ENCODE results near the gene MOSMO.
"Not testable (repeated sequence)": the region's sequence is repeated elsewhere in the genome, so short reads cannot be mapped to it uniquely, and the experiment has no call there.

The MOSMO gene

DNA sequence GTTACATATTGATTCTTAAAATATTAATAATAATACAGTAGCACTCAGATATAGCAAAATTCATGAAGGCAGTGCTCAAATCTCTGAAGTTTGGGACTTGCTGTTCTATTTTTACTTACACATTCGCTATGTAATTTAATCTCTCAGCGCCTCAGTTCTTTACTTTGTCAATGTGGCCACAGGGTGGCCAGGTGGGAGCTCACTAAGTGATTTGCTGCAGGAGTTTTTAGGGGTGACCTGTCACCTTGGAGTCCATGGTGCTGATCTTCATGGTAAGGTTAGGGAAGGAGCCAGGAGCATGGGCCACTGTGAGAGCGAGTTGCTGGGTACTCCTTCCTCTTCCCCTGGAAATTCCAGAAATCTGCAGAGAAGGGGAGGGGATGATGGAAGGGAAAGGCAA lies 112.5 kb downstream of the MOSMO start:
- no peaks in the 10 kb centered on the region for H3K9me3 Mint-ChIP-seq
- no peak overlapping the region for H3K4me3 Mint-ChIP-seq
- H3K36me3 Mint-ChIP-seq (ENCODE audit: low read depth) = no peaks in the 10 kb centered on the region
- no peaks in the 10 kb centered on the region for H3K27me3 Mint-ChIP-seq
- H3K4me1 Mint-ChIP-seq (ENCODE audit: low read depth) = no peaks in the 10 kb centered on the region
- H3K27ac Mint-ChIP-seq = no peak overlapping the region

DNA sequence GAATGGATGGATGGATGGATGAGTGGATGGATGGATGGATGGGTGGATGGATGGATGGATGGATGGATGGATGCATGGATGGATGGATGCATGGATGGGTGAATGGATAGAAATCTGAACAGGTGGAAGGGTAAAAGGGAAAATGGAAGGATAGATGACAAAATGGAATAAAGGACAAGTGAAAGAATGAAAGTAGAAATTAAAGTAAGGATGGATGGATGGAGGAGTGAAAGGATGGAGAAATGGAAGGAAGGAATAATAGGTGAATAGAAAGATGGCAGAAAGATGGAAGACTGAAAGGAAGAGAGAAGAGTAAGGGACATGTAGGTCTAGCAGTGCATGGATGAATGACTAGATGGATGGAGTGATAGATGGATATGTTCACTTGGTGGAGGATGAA lies 114.3 kb downstream of the MOSMO start:
- Mint-ChIP-seq H3K9me3 (no peaks in the 10 kb centered on the region), H3K36me3 (ENCODE audit: low read depth) (no peaks in the 10 kb centered on the region), H3K4me3 (no peak overlapping the region), H3K4me1 (ENCODE audit: low read depth) (no peaks in the 10 kb centered on the region), H3K27me3 (no peaks in the 10 kb centered on the region), H3K27ac (no peak overlapping the region)

DNA sequence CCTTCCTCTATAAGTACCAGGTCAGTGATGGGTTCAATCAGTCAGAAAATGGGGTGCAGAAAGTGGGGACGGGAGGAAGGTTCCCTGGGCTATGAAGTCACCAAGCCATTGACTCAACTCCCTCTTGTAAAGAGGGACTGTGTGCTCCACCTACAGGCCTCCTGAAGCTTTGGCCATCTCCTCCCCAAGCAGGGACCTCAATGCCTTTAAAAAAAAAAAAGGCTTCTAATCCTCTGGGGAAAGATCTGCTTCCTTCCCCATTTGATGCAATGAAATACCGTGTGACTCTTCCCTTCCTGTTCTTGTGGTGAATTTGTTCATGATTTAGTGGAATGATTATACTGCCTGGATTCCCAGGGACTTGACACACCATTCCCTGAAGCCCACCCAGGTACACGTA lies 115.2 kb downstream of the MOSMO start:
- H3K27ac Mint-ChIP-seq = no peak overlapping the region
- H3K4me3 Mint-ChIP-seq = no peak overlapping the region
- H3K9me3 Mint-ChIP-seq = no peaks in the 10 kb centered on the region
- no peaks in the 10 kb centered on the region for H3K4me1 Mint-ChIP-seq (ENCODE audit: low read depth)
- H3K36me3 Mint-ChIP-seq (ENCODE audit: low read depth) = no peaks in the 10 kb centered on the region
- H3K27me3 Mint-ChIP-seq = no peaks in the 10 kb centered on the region

DNA sequence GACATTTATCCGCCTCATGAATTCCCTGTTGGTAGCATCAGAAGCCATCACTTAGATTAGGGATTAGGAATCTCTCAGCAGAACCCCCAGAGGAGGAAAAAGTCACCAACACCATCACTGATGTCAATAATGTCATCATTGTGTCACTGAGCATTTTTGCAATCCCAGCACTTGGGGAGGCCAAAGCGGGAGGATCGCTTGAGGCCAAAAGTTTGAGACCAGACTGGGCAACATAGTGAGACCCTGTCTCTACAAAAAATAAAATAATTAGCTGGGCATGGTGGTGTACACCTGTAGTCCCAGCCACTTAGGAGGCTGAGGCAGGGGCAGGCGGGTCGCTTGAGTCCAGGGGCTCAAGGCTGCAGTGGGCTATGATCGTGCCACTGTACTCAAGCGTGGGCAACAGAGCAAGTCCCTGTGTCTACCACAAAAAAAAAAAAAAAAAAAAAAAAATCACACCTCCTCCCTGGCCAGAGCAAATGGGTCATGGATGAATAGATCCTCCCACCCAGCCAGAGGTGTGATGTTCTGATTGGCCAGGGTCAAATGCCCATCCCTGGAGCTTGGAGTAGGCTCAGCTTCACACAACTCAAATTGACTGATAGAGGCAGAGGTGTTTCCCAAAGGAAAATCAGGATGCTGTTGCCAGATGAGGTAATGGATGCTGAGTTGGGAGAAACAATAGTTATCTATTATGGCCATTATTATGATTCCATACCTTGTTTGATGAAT lies 116.0 kb downstream of the MOSMO start:
- Mint-ChIP-seq H3K4me1 (ENCODE audit: low read depth) (no peaks in the 10 kb centered on the region), H3K9me3 (peaks cover 6% of the 10 kb centered on the region), H3K27me3 (no peaks in the 10 kb centered on the region), H3K4me3 (no peak overlapping the region), H3K27ac (no peak overlapping the region), H3K36me3 (ENCODE audit: low read depth) (no peaks in the 10 kb centered on the region)

DNA sequence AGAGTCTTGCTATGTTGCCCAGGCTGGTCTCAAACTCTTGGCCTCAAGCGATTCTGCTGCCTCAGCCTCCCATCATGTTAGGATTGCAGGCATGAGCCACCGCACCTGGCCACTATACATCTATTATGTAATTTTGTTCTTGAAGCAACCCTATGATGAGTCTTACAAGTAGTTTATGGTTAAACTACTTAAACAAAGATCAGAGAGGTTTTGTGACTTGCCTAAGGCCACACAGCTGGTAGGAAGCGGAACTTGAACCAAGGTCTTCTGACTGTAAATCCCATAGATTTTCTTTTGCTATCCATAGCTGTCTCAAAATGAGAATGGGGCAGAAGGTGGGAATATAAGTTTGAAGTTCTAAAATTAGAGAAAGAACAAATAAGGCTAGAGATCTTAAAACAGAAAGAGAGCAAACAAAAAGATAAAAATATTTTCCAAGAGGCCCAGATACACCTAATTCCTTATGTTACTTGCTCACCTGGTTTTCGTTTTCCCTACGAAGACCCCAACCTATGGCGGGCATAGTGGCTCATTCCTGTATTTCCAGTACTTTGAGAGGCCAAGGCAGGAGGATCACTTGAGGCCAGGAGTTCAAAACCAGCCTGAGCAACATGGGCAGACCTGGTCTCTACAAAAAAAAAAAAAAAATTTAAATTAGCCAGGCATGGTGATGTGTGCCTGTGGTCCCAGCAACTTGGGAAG lies 116.8 kb downstream of the MOSMO start:
- Mint-ChIP-seq H3K4me3 (no peak overlapping the region), H3K36me3 (ENCODE audit: low read depth) (no peaks in the 10 kb centered on the region), H3K4me1 (ENCODE audit: low read depth) (no peaks in the 10 kb centered on the region), H3K27me3 (no peaks in the 10 kb centered on the region), H3K27ac (no peak overlapping the region), H3K9me3 (peaks cover 6% of the 10 kb centered on the region)

DNA sequence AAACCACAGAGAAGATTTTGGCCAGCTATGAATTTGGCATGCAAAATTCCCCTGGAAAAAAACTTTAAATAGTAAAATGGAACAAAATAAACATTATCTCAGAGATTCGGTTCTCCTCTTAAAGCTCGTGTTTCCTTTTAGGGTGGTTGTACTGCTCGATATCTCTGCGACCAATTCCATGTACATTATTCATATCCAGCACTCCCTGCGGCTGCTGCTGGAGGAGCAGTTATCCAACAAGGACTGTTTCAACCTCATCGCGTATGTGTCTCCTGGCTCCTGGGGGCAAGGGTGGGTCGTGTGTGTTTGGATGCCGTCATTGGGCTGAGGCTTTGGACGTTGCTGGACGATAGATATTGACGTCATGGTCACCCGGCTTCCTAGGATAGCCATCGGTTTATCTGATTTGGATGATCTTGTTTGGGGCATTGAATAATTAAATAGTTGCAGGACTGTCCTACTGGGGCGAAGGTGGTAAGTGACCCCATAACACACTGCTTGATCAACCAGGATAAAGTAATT lies 118.2 kb downstream of the MOSMO start:
- Mint-ChIP-seq H3K27me3 (no peaks in the 10 kb centered on the region), H3K36me3 (ENCODE audit: low read depth) (no peaks in the 10 kb centered on the region), H3K9me3 (peaks cover 6% of the 10 kb centered on the region), H3K4me1 (ENCODE audit: low read depth) (no peaks in the 10 kb centered on the region), H3K27ac (no peak overlapping the region), H3K4me3 (no peak overlapping the region)

DNA sequence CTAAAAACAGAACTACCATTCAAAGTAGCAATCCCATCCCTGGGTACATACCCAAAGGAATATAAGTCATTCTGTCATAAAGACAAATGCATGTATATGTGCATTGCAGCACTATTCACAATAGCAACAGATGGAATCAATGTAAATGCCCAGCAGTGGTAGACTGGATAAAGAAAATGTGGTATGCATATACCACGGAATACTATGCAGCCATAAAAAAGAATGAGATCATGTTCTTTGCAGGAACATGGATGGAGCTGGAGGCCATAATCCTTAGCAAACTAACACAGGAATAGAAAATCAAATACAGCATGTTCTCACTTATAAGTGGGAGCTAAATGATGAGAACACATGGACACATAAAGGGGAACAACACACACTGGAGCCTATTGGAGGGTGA lies 120.6 kb downstream of the MOSMO start:
- H3K27me3 Mint-ChIP-seq; H3K27ac Mint-ChIP-seq; H3K4me1 Mint-ChIP-seq (ENCODE audit: low read depth); H3K36me3 Mint-ChIP-seq (ENCODE audit: low read depth); H3K9me3 Mint-ChIP-seq; H3K4me3 Mint-ChIP-seq: not testable (repeated sequence)

DNA sequence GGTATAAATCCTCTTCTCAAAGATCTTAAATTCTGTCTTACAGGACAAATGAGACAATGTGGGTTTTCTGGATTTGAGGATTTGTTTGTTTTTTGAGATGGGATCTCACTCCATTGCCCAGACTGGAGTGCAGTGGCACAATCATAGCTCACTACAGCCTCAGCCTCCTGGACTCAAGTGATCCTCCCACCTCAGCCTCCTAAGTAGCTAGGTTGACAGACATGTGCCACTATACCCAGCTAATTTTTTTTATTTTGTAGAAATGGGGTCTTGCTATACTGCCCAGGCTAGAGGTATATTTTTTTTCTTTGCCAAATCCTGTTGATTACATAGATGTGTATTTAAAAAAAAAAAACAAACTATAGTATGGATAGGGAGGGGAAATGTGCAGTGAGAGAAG lies 122.6 kb downstream of the MOSMO start:
- Mint-ChIP-seq H3K27ac (no peak overlapping the region), H3K27me3 (no peaks in the 10 kb centered on the region), H3K4me3 (no peak overlapping the region), H3K4me1 (ENCODE audit: low read depth) (no peaks in the 10 kb centered on the region), H3K36me3 (ENCODE audit: low read depth) (no peaks in the 10 kb centered on the region), H3K9me3 (peaks cover 6% of the 10 kb centered on the region)

DNA sequence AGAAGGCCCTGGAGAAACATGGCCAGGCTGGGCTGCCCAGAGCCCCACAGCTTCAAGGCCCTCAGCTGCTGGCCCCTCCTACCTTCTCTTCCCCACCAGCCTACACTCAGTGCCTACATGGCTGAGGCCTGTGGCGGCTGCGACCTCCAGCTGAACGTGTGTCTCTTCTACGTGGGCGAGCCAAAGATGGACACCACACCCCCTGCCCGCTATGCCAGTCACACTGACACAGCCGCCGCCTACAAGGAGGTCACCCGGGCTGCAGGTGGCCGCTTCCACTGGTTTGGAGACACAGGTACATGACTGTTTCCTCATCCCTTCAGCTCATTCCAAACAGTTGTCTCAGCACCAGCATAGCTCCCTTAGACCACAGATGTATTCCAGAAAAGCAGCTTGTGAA lies 124.9 kb downstream of the MOSMO start:
- no peaks in the 10 kb centered on the region for H3K27me3 Mint-ChIP-seq

More for the DNA sequence above, 124.9 kb downstream of the MOSMO start:
- Mint-ChIP-seq H3K27ac (no peak overlapping the region), H3K9me3 (peaks cover 6% of the 10 kb centered on the region), H3K4me3 (no peak overlapping the region), H3K4me1 (ENCODE audit: low read depth) (no peaks in the 10 kb centered on the region), H3K36me3 (ENCODE audit: low read depth) (no peaks in the 10 kb centered on the region)

Measured in stimulated activated naive CD8-positive, alpha-beta T cell treated with anti-CD3 and anti-CD28 coated beads, Interleukin-15, Interleukin-2, amounts not matched to agents 100 ng/mL and 50 ng/mL, for 24 hours (primary cell).